GM12892 (cell line): ENCODE measurements around the gene TMEM147.

Experiments used
- POLR2A ChIP-seq: IDR thresholded peaks from 2 replicates; pipeline ENCODE4 v1.6.1; 2011; ENCODE audit warnings: low read depth, low read length, control low read depth
- POLR2AphosphoS5 ChIP-seq: IDR thresholded peaks from 2 replicates; pipeline ENCODE4 v1.6.1; 2011; ENCODE audit warnings: low read depth, low read length, control low read depth
- TAF1 ChIP-seq: IDR thresholded peaks from 2 replicates; pipeline ENCODE4 v1.6.1; 2011; ENCODE audit warnings: low read depth, mild to moderate bottlenecking, control low read depth, low read length, borderline replicate concordance

DNA sequence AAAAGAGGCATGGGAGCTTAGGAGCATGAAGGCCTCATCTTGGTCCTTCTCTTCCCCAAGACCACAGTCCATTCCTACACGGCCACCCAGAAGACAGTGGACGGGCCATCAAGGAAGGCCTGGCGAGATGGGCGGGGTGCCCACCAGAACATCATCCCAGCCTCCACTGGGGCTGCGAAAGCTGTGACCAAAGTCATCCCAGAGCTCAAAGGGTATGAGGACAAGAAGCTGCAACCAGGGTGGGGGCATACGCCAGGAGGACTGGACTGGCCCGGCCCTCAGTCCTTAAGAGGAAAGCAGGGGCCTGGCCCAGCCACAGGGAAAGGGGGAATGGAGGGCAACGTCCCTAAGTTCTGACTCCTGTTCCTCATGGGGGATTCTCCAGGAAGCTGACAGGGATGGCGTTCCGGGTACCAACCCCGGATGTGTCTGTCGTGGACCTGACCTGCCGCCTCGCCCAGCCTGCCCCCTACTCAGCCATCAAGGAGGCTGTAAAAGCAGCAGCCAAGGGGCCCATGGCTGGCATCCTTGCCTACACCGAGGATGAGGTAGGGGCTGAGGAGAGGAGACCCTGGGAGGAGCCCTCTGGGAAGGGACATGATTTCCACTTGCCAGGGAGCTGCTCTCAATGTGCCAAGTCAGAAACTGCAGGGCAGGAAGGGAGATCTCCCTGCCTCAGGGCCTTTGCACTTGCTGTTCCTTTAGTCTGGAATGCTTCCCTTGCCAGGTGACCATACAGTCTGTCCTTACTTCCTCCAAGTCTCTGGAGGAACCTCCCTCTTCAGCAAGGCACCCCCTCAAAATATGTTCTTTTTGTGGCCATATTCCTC, 1.9 kb upstream of the TMEM147 start:
- no peak for TF ChIP-seq POLR2AphosphoS5
- no peak for TF ChIP-seq POLR2A
- no peak for TF ChIP-seq TAF1
